HEK293 (cell line): ENCODE results near the gene LYSMD2.

Experiments used
- ATF2 ChIP-seq: fragments of 450-650 bp; formaldehyde crosslinking; IDR thresholded peaks from 2 replicates; pipeline ENCODE4 v1.5.1; 2016; ENCODE audit warnings: missing biosample characterization, missing genetic modification characterization, low read depth
- BCL11A ChIP-seq: fragments of 450-650 bp; formaldehyde crosslinking; IDR thresholded peaks from 2 replicates; pipeline ENCODE4 v1.5.1; 2016; ENCODE audit warnings: low read depth, missing biosample characterization, missing genetic modification characterization
- GLIS2 ChIP-seq: fragments of 450-650 bp; formaldehyde crosslinking; IDR thresholded peaks from 2 replicates; pipeline ENCODE4 v1.5.1; 2016; ENCODE audit warnings: missing biosample characterization, missing genetic modification characterization
- HOXC10 ChIP-seq: sonication (generic); formaldehyde crosslinking; IDR thresholded peaks from 2 replicates; pipeline ENCODE4 v1.8.1; 2023; ENCODE audit warnings: mild to moderate bottlenecking, missing genetic modification reagents
- KLF16 ChIP-seq: fragments of 450-650 bp; formaldehyde crosslinking; IDR thresholded peaks from 2 replicates; pipeline ENCODE4 v1.5.1; 2017; ENCODE audit warnings: missing biosample characterization, missing genetic modification characterization
- SCRT1 ChIP-seq: fragments of 450-650 bp; formaldehyde crosslinking; IDR thresholded peaks from 2 replicates; pipeline ENCODE4 v1.5.1; 2016; ENCODE audit warnings: missing biosample characterization, missing genetic modification characterization, borderline replicate concordance
- SP3 ChIP-seq: fragments of 450-650 bp; formaldehyde crosslinking; IDR thresholded peaks from 2 replicates; pipeline ENCODE4 v1.5.1; 2016; ENCODE audit warnings: missing biosample characterization, missing genetic modification characterization
- TRIM28 ChIP-seq: IDR thresholded peaks from 2 replicates; pipeline ENCODE4 v1.6.1; 2011; ENCODE audit warnings: low read length, control low read depth, borderline replicate concordance
- YY1 ChIP-seq: fragments of 450-650 bp; formaldehyde crosslinking; IDR thresholded peaks from 2 replicates; pipeline ENCODE4 v1.5.1; 2018; ENCODE audit warnings: missing biosample characterization, missing genetic modification characterization
- ZBTB10 ChIP-seq: fragments of 450-650 bp; formaldehyde crosslinking; IDR thresholded peaks from 2 replicates; pipeline ENCODE4 v1.5.1; 2016; ENCODE audit warnings: missing biosample characterization, missing genetic modification characterization
- ZBTB44 ChIP-seq: fragments of 450-650 bp; IDR thresholded peaks from 2 replicates; pipeline ENCODE4 v1.5.1; 2018; ENCODE audit warnings: missing biosample characterization, mild to moderate bottlenecking, missing genetic modification characterization
- ZBTB8A ChIP-seq: fragments of 450-650 bp; formaldehyde crosslinking; IDR thresholded peaks from 2 replicates; pipeline ENCODE4 v1.5.1; 2016; ENCODE audit warnings: missing biosample characterization, missing genetic modification characterization
- ZNF157 ChIP-seq: fragments of 450-650 bp; formaldehyde crosslinking; IDR thresholded peaks from 2 replicates; pipeline ENCODE4 v1.5.1; 2016; ENCODE audit warnings: missing biosample characterization, missing genetic modification characterization
- ZNF175 ChIP-seq: fragments of 450-650 bp; formaldehyde crosslinking; IDR thresholded peaks from 2 replicates; pipeline ENCODE4 v1.5.1; 2016; ENCODE audit warnings: missing biosample characterization, missing genetic modification characterization
- ZNF23 ChIP-seq: fragments of 450-650 bp; formaldehyde crosslinking; IDR thresholded peaks from 2 replicates; pipeline ENCODE4 v1.5.1; 2016; ENCODE audit warnings: missing biosample characterization, missing genetic modification characterization, borderline replicate concordance
- ZNF239 ChIP-seq: fragments of 450-650 bp; formaldehyde crosslinking; IDR thresholded peaks from 2 replicates; pipeline ENCODE4 v1.5.1; 2016; ENCODE audit warnings: missing biosample characterization, missing genetic modification characterization
- ZNF311 ChIP-seq: fragments of 450-650 bp; formaldehyde crosslinking; IDR thresholded peaks from 2 replicates; pipeline ENCODE4 v1.5.1; 2017; ENCODE audit warnings: missing biosample characterization, missing genetic modification characterization, borderline replicate concordance
- ZNF341 ChIP-seq: fragments of 450-650 bp; formaldehyde crosslinking; IDR thresholded peaks from 2 replicates; pipeline ENCODE4; 2016; ENCODE audit warnings: low read depth, missing biosample characterization, missing genetic modification characterization
- ZNF48 ChIP-seq: fragments of 450-650 bp; formaldehyde crosslinking; IDR thresholded peaks from 2 replicates; pipeline ENCODE4 v1.5.1; 2016; ENCODE audit warnings: missing biosample characterization, missing genetic modification characterization
- ZNF544 ChIP-seq: fragments of 450-650 bp; formaldehyde crosslinking; IDR thresholded peaks from 2 replicates; pipeline ENCODE4 v1.5.0; 2017; ENCODE audit warnings: missing biosample characterization, missing genetic modification characterization
- ZNF585B ChIP-seq: fragments of 450-650 bp; formaldehyde crosslinking; IDR thresholded peaks from 2 replicates; pipeline ENCODE4 v1.5.1; 2016; ENCODE audit warnings: missing biosample characterization, missing genetic modification characterization
- ZNF624 ChIP-seq: fragments of 450-650 bp; formaldehyde crosslinking; IDR thresholded peaks from 2 replicates; pipeline ENCODE4 v1.5.1; 2017; ENCODE audit warnings: missing biosample characterization, missing genetic modification characterization
- ZNF747 ChIP-seq: fragments of 450-650 bp; formaldehyde crosslinking; IDR thresholded peaks from 2 replicates; pipeline ENCODE4 v1.5.1; 2016; ENCODE audit warnings: missing biosample characterization, missing genetic modification characterization
- TF ChIP-seq, protein P1 (sequence below): fragments of 450-650 bp; formaldehyde crosslinking; IDR thresholded peaks from 2 replicates; pipeline ENCODE4 v1.5.1; 2017; ENCODE audit warnings: missing biosample characterization, mild to moderate bottlenecking, missing genetic modification characterization, moderate library complexity
- TF ChIP-seq, protein P2 (sequence below): fragments of 450-650 bp; formaldehyde crosslinking; IDR thresholded peaks from 2 replicates; pipeline ENCODE4 v1.5.1; 2016; ENCODE audit warnings: missing biosample characterization, missing genetic modification characterization
- TF ChIP-seq, protein P3 (sequence below): fragments of 450-650 bp; formaldehyde crosslinking; IDR thresholded peaks from 2 replicates; pipeline ENCODE4 v1.5.1; 2016; ENCODE audit warnings: missing biosample characterization, missing genetic modification characterization
- TF ChIP-seq, protein P4 (sequence below): fragments of 450-650 bp; formaldehyde crosslinking; IDR thresholded peaks from 2 replicates; pipeline ENCODE4 v1.5.1; 2017; ENCODE audit warnings: missing biosample characterization, missing genetic modification characterization

Gene LYSMD2

GRCh38 chr15:51736751-51737521, 519 bp downstream of the LYSMD2 start (continued):
- TF ChIP-seq ZBTB10 (no peak), ZNF311 (tag by site-specific recombination) (no peak), ZNF175 (no peak), ZNF157 (tag by site-specific recombination) (no peak), KLF16 (tag by site-specific recombination) (no peak), SP3 (tag by site-specific recombination) (no peak), ZNF341 (tag by site-specific recombination) (no peak), ZNF544 (tag by site-specific recombination) (no peak), ZNF23 (tag by site-specific recombination) (no peak), ZNF624 (no peak), ZNF239 (tag by site-specific recombination) (no peak), TRIM28 (no peak), ZNF48 (tag by site-specific recombination) (no peak), SCRT1 (tag by site-specific recombination) (peak; percentile 65), GLIS2 (tag by site-specific recombination) (peak; percentile 66), ZBTB44 (no peak), HOXC10 (CRISPR knock-in tag) (no peak), ZNF747 (tag by site-specific recombination) (no peak), ZBTB8A (0 out of 2 replicates have a peak, but pooled peaks have one; percentile 6), ZNF585B (tag by site-specific recombination) (no peak), BCL11A (tag by site-specific recombination) (no peak), YY1 (no peak), ATF2 (tag by site-specific recombination) (no peak)
- TF ChIP-seq, protein P1, sequence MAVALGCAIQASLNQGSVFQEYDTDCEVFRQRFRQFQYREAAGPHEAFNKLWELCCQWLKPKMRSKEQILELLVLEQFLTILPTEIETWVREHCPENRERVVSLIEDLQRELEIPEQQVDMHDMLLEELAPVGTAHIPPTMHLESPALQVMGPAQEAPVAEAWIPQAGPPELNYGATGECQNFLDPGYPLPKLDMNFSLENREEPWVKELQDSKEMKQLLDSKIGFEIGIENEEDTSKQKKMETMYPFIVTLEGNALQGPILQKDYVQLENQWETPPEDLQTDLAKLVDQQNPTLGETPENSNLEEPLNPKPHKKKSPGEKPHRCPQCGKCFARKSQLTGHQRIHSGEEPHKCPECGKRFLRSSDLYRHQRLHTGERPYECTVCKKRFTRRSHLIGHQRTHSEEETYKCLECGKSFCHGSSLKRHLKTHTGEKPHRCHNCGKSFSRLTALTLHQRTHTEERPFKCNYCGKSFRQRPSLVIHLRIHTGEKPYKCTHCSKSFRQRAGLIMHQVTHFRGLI (tag by site-specific recombination), result peak; percentile 79; the same call in 1 of the 2 replicates
- TF ChIP-seq, protein P2, sequence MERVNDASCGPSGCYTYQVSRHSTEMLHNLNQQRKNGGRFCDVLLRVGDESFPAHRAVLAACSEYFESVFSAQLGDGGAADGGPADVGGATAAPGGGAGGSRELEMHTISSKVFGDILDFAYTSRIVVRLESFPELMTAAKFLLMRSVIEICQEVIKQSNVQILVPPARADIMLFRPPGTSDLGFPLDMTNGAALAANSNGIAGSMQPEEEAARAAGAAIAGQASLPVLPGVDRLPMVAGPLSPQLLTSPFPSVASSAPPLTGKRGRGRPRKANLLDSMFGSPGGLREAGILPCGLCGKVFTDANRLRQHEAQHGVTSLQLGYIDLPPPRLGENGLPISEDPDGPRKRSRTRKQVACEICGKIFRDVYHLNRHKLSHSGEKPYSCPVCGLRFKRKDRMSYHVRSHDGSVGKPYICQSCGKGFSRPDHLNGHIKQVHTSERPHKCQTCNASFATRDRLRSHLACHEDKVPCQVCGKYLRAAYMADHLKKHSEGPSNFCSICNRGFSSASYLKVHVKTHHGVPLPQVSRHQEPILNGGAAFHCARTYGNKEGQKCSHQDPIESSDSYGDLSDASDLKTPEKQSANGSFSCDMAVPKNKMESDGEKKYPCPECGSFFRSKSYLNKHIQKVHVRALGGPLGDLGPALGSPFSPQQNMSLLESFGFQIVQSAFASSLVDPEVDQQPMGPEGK (tag by site-specific recombination), result peak; percentile 62
- TF ChIP-seq, protein P3, sequence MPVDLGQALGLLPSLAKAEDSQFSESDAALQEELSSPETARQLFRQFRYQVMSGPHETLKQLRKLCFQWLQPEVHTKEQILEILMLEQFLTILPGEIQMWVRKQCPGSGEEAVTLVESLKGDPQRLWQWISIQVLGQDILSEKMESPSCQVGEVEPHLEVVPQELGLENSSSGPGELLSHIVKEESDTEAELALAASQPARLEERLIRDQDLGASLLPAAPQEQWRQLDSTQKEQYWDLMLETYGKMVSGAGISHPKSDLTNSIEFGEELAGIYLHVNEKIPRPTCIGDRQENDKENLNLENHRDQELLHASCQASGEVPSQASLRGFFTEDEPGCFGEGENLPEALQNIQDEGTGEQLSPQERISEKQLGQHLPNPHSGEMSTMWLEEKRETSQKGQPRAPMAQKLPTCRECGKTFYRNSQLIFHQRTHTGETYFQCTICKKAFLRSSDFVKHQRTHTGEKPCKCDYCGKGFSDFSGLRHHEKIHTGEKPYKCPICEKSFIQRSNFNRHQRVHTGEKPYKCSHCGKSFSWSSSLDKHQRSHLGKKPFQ (tag by site-specific recombination), result no peak
- TF ChIP-seq, protein P4, sequence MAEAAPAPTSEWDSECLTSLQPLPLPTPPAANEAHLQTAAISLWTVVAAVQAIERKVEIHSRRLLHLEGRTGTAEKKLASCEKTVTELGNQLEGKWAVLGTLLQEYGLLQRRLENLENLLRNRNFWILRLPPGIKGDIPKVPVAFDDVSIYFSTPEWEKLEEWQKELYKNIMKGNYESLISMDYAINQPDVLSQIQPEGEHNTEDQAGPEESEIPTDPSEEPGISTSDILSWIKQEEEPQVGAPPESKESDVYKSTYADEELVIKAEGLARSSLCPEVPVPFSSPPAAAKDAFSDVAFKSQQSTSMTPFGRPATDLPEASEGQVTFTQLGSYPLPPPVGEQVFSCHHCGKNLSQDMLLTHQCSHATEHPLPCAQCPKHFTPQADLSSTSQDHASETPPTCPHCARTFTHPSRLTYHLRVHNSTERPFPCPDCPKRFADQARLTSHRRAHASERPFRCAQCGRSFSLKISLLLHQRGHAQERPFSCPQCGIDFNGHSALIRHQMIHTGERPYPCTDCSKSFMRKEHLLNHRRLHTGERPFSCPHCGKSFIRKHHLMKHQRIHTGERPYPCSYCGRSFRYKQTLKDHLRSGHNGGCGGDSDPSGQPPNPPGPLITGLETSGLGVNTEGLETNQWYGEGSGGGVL (tag by site-specific recombination), result 0 out of 2 replicates have a peak, but pooled peaks have one; percentile 13
